Skeletal muscle tissue (tissue), 4 donors: ENCODE data around the gene SYNGR2. TPM values are rescaled to one million over a fixed set of nuclear protein-coding genes. Genes with fewer than 3 reads are reported as not detected.
A peak's percentile ranks its signal among the peaks of the same experiment; 100 is the strongest.

Source experiments
- H3K27ac ChIP-seq: one replicate; pipeline ENCODE4 v1.7.0; 2013; ENCODE audit warnings: mild to moderate bottlenecking, low read depth, low read length, inconsistent platforms
- H3K27me3 ChIP-seq, 3 donors: one replicate each; pipeline ENCODE4 v1.7.0; 2013; ENCODE audit warnings: low read length in 3 of 3; ENCODE audit not compliant: control insufficient read depth in 3 of 3, insufficient read depth in 3 of 3
- H3K36me3 ChIP-seq, 3 donors: one replicate each; pipeline ENCODE4 v1.7.0; 2013; ENCODE audit warnings: low read length in 3 of 3; ENCODE audit not compliant: control insufficient read depth in 3 of 3, insufficient read depth in 3 of 3
- H3K4me1 ChIP-seq, 3 donors: one replicate each; pipeline ENCODE4 v1.7.0; 2013; ENCODE audit warnings: low read length in 3 of 3, mild to moderate bottlenecking in 3 of 3; ENCODE audit not compliant: control insufficient read depth in 3 of 3, insufficient read depth in 3 of 3
- H3K4me3 ChIP-seq, 3 donors: one replicate each; pipeline ENCODE4 v1.7.0; 2013; ENCODE audit warnings: low read length in 3 of 3
- H3K9ac ChIP-seq, 3 donors: one replicate each; pipeline ENCODE4 v1.7.0; 2013; ENCODE audit warnings: low read length in 3 of 3, mild to moderate bottlenecking in 3 of 3, moderate library complexity in 2 of 3, low read depth in 1 of 3
- H3K9me3 ChIP-seq, 3 donors: one replicate each; pipeline ENCODE4 v1.7.0; 2013; ENCODE audit warnings: low read length in 3 of 3; ENCODE audit not compliant: control insufficient read depth in 3 of 3
- total RNA-seq: library from RNA; depleted of rRNA; stranded (reverse); fragments of >200 nt; gene quantifications from one replicate; pipeline ENCODE4 v1.2.3, GENCODE V29; 2014
- donor health status: Osteomylitis.

Gene SYNGR2
- total RNA-seq, 1 donor from 2014 or later, result 34.4 TPM

DNA sequence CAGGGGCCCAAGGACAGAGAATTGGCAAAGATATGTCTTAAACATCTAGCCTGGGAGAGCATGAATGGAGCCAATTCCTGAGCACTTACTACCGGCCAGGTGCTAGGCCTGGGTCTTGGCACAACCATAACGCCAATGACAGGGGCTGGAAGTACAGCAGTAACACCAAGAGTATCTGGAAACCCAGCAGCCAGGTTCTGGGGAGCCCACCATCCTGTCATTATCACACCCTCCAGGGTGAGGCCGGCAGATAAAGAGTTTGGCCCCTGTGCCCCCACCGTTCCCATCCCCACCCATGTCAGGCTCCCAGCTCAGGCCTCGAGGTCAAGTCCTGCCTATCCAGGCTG, 38.3 kb upstream of the SYNGR2 start:
- H3K36me3 ChIP-seq, result no peaks in the 10 kb centered on the region
- no peak overlapping the region for H3K9ac ChIP-seq
- H3K27ac ChIP-seq, result no peak overlapping the region
- peaks cover 26 to 54% (median 40%) of the 10 kb centered on the region in 3 donors for H3K4me1 ChIP-seq
- H3K9me3 ChIP-seq, result no peaks in the 10 kb centered on the region
- H3K27me3 ChIP-seq, result peaks cover 24 to 45% (median 32%) of the 10 kb centered on the region in 3 donors
- no peak overlapping the region for H3K4me3 ChIP-seq

DNA sequence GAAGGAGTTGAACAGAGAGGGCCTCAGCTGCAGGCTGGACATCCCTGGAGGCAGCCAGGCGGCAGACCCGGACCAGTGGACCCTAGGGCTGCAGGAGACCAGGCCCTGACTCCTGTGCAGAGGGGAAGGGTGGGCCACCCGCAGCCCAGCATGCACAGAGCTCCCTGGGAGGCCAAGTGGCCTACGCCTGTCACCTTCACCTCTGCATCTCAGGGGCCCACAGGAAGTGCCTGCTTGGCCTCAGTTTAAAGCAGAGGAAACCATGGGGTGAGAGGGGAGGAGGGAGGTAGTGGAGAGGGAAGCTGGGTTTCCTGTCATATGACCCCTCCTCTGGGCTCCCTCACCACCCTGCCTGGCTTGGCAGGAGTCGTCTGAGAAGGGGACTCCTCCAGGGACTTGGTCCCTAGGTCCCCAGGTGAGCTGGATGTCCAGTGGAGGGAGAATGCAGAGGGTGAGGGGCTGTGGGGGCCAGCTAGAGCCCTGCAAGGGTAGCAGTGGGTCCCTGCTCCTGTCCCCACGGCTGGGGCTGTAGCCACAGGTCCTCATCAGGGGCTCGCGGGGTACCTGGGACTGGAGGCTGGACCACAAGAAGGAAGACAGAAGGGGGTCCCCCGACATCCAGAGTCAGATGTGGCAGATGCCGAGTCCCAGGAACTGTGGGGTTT, 37.8 kb upstream of the SYNGR2 start, which contains the start of gene TMC8:
TSS of gene TMC8 (plus strand) at position 335 of the 665 bp plus-strand sequence. CDS start 818 bp downstream, outside the sequence.
- Histone ChIP-seq H3K4me1 (peaks cover 26 to 49% (median 36%) of the 10 kb centered on the region in 3 donors), H3K27ac (no peak within 1 kb of the TSS), H3K36me3 (no peaks in the 10 kb centered on the region), H3K9ac (no peak within 1 kb of the TSS), H3K9me3 (no peaks in the 10 kb centered on the region), H3K4me3 (peak within 1 kb of the TSS in 1 of 3 donors; percentile 13), H3K27me3 (peaks cover 24 to 45% (median 32%) of the 10 kb centered on the region in 3 donors)

DNA sequence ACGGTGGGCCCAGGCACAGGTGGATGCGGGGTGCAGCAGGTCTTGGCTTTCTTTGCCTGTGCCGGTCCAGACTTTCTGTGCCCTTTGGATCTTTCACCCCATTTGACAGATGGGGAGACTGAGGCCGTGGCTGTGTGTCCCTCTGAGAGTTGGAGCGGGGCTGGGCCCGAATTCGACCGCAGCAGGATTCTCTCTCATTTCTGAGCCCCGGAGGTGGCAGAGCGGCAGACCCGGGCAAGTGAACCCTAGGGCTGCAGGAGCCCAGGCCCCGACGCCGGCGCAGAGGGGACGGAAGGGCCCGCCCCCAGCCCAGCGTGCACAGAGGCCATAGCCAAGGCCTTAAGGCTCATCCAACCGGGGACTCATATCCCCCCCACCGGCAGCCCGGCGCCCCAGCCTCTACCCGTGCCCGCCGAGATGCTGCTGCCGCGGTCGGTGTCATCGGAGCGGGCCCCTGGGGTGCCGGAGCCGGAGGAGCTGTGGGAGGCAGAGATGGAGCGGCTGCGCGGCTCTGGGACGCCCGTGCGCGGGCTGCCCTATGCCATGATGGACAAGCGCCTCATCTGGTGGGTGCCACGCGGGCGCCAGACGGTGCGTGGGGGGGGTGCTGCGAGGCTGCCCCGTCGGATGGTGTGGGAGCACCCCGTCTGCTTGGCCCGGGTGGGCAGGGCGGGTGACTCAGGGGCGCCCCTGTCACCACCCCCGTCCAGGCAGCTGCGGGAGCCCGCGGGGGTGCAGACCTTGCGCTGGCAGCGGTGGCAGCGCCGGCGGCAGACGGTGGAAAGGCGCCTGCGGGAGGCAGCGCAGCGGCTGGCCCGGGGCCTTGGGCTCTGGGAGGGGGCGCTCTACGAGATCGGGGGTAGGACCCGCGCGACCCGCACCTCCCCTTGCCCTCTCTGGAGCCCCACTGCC, 37.0 kb upstream of the SYNGR2 start:
- no peak overlapping the region for H3K27ac ChIP-seq
- no peaks in the 10 kb centered on the region for H3K36me3 ChIP-seq
- H3K9ac ChIP-seq, result no peak overlapping the region
- H3K27me3 ChIP-seq, result peaks cover 24 to 45% (median 32%) of the 10 kb centered on the region in 3 donors
- H3K4me1 ChIP-seq, result peaks cover 23 to 41% (median 28%) of the 10 kb centered on the region in 3 donors
- no peaks in the 10 kb centered on the region for H3K9me3 ChIP-seq
- H3K4me3 ChIP-seq, result peak overlapping the region in 1 of 3 donors; percentile 13

DNA sequence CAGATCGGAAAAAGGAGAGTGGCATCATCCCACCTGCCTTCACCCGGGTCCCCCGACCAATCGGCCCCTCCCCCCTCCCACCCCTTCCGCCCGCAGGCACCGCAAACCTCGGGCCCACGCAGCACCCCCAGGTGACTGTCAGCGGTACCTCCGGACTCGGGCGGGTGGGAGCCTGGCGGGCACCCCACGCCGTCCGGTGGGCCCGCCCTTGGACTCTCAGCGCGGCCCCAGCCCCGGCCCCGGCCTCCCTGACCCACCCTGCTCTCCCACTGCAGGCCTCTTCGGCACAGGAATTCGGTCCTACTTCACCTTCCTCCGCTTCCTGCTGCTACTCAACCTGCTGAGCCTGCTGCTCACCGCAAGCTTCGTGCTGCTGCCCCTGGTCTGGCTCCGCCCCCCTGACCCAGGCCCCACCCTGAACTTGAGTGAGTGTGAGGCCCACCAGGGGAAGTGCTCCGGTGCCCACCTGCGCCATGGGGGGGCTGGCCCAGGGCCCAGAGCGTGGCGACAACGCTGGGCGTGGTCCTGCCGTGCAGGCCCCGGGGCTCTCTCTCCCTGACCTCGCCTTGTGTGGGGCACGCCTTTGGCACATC, 36.2 kb upstream of the SYNGR2 start:
- H3K4me1 ChIP-seq, result peaks cover 21 to 36% (median 22%) of the 10 kb centered on the region in 3 donors

DNA sequence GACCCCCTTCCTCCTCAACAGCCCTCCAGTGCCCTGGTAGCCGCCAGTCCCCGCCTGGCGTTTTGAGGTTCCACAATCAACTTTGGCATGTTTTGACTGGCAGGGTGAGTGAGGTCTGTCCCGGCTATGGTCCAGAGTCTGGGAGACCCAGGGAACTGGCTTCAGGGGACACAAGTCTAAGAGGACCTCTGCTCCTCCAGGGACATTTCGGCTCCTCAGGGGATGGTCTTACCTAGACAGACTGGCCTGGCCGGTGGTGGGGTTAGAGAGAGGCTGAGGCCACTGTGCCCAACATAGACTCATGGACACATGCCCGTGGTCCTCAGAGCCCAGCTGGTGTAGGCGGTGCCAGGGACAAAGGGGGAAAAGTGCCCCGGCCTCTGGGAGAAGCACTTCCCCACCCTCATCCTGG, 35.6 kb upstream of the SYNGR2 start:
- H3K27me3 ChIP-seq, result peaks cover 24 to 38% (median 24%) of the 10 kb centered on the region in 3 donors
- H3K36me3 ChIP-seq, result no peaks in the 10 kb centered on the region
- H3K27ac ChIP-seq, result no peak overlapping the region
- H3K9me3 ChIP-seq, result no peaks in the 10 kb centered on the region
- H3K4me3 ChIP-seq, result no peak overlapping the region
- H3K9ac ChIP-seq, result no peak overlapping the region
- peaks cover 15 to 30% (median 16%) of the 10 kb centered on the region in 3 donors for H3K4me1 ChIP-seq

More for the DNA sequence above, 36.2 kb upstream of the SYNGR2 start:
- H3K4me3 ChIP-seq, result no peak overlapping the region
- no peaks in the 10 kb centered on the region for H3K9me3 ChIP-seq
- H3K9ac ChIP-seq, result no peak overlapping the region
- no peaks in the 10 kb centered on the region for H3K36me3 ChIP-seq
- no peak overlapping the region for H3K27ac ChIP-seq
- H3K27me3 ChIP-seq, result peaks cover 24 to 43% (median 30%) of the 10 kb centered on the region in 3 donors

DNA sequence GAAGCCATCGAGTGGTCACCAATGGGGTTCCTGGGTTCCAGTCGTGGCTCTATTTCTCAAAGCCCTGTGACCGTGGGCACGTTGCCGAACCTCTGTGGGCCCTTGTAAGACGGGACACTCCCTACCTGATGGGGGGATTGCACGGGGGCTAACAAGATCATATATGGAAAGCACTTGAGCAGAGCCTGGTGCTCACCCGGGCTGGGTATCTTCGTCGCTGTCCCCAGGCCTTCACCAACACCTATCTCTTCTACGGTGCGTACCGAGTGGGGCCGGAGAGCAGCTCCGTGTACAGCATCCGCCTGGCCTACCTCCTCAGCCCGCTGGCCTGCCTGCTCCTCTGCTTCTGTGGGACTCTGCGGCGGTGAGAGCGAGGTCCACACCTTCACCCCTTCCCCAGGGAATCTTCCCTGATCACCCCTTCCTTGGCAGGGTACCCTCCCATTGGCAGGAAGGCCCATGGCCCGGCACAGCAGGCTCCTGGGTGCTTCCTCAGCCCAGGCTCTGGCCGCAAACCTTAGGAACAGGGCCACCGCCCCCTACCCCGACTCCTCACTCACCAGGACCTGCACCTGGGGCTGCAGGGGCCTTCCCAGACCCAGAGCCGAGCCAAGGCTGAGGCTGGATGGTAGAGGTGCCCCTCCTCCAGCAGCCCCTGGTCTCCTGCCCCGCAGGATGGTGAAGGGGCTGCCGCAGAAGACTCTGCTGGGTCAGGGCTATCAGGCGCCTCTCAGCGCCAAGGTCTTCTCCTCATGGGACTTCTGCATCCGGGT, 35.0 kb upstream of the SYNGR2 start:
- peaks cover 13 to 27% (median 14%) of the 10 kb centered on the region in 3 donors for H3K4me1 ChIP-seq
- H3K27ac ChIP-seq, result no peak overlapping the region
- peaks cover 24 to 35% (median 24%) of the 10 kb centered on the region in 3 donors for H3K27me3 ChIP-seq
- no peaks in the 10 kb centered on the region for H3K36me3 ChIP-seq
- peak overlapping the region in 1 of 3 donors; percentile 13 for H3K4me3 ChIP-seq
- H3K9ac ChIP-seq, result no peak overlapping the region
- no peaks in the 10 kb centered on the region for H3K9me3 ChIP-seq

DNA sequence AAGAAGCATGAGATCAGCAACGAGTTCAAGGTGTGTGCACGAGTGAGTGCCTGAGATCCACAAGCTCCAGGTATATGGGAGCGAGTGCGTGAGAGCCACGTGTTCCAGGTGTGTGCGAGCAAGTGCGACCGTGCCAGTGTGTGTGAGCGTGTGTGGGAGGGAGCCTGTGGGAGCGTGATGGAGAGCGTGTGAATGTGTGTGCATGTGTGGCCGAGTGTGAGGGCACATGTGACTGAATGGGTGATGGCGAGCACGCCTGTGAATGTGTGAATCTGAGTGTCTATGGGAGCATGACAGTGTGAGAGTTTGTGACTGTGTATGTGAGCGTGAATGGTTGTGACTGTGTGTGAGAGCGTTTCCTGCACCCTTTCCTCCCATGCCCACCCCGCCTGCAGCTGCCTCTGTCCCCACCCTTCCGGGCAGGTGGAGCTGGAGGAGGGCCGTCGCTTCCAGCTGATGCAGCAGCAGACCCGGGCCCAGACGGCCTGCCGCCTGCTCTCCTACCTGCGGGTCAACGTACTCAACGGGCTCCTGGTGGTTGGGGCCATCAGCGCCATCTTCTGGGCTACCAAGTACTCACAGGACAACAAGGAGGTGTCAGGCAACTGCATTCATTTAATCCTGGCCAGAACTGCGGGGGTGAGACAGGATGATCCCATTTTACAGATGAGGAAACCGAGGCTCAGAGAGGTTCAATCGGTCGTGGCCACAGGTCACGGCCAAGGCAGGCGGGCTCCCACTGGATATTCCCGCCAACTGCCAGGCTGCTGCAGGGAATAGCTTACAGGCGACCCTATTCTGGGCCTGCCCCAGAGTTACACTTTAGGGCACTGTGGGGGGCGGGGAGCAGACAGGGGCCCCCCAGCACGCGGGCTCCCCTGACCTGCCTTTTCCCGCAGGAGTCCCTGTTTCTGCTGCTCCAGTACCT, 34.1 kb upstream of the SYNGR2 start:
- H3K4me3 ChIP-seq, result peak overlapping the region in 1 of 3 donors; percentile 13

DNA sequence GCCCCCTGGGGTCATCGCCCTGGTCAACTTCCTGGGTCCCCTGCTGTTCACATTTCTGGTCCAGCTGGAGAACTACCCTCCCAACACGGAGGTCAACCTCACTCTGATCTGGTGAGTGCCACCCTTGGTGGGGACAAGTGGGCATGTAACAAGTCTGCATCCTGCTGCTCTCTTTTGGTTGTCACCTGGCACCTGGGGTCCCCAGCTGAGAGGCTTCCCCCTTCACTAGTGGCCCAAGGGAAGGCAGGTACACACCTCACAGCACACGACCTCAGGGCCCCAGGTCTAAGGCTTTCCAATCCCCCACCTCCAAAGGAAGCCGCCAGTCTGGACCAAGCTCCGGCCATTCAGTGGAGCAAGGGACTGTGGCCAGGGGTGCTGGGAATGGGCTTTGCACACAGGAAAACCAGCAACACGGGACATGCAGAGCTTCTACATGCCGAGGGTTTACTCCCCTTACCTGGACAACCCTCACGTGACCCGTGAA, 33.4 kb upstream of the SYNGR2 start:
- Histone ChIP-seq H3K4me1 (peaks cover 0 to 23% (median 8%) of the 10 kb centered on the region in 3 donors), H3K36me3 (no peaks in the 10 kb centered on the region), H3K9ac (no peak overlapping the region), H3K4me3 (no peak overlapping the region), H3K9me3 (no peaks in the 10 kb centered on the region), H3K27me3 (peaks cover 21 to 26% (median 24%) of the 10 kb centered on the region in 3 donors), H3K27ac (no peak overlapping the region)

More for the DNA sequence above, 34.1 kb upstream of the SYNGR2 start:
- H3K27ac ChIP-seq, result no peak overlapping the region
- H3K36me3 ChIP-seq, result no peaks in the 10 kb centered on the region
- no peaks in the 10 kb centered on the region for H3K9me3 ChIP-seq
- H3K9ac ChIP-seq, result no peak overlapping the region
- peaks cover 6 to 29% (median 12%) of the 10 kb centered on the region in 3 donors for H3K4me1 ChIP-seq
- peaks cover 21 to 32% (median 24%) of the 10 kb centered on the region in 3 donors for H3K27me3 ChIP-seq
